Measurements from ENCODE around the gene TPM1.
A peak's percentile ranks its signal among the peaks of the same experiment; 100 is the strongest.
"Not testable (repeated sequence)": the region's sequence is repeated elsewhere in the genome, so short reads cannot be mapped to it uniquely, and the experiment has no call there.

The TPM1 gene

DNA sequence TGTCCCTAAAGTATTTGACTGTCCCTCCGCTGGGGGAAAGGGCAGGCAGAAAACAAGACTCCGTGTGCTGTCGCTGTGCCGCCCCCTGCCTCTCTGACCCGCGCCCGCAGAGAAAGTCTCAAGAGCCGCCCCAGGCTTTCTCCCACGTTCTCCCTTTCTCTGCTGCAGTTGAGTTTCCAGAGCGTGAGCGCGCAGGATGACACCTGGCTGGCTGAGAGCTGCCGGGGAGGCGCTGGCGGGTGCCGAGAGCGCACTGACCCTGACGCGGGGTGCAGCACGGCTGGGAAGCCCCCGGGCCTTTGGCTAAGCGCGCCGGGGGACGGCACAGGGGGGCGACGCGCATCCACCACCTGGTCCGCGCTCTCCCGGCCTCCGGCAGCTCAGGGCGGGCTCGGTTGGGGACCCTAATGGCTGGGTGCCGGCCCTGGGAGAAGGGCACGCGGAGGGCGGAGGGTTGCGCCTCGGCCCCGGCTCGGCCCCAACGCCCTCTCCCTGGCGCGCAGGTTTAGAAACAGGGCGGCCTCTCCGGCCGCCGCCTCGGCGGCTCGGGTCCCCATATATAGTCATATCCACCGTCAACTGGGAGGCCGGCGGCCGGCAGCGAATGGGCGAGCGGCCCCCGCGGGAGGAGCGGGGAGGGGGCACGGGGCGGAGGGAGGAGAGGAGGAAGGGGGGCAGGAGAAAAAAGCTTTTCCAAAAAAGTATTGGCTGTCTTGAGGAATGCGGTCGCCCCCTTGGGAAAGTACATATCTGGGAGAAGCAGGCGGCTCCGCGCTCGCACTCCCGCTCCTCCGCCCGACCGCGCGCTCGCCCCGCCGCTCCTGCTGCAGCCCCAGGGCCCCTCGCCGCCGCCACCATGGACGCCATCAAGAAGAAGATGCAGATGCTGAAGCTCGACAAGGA, at the start of gene TPM1:
TPM1 (plus strand) TSS at position 774 of the 903 bp plus-strand sequence; CDS start at position 857, 83 bp downstream.
- H3K36me3 ChIP-seq (ENCODE audit: low read depth): peaks cover 33% of the 10 kb centered on the region
- H3K4me1 ChIP-seq (ENCODE audit: insufficient read depth, poor library complexity, severe bottlenecking): peaks cover 48% of the 10 kb centered on the region
- peak within 1 kb of the TSS; percentile 59 for H3K27ac ChIP-seq (ENCODE audit: poor library complexity, severe bottlenecking)
- TF ChIP-seq, protein P1, sequence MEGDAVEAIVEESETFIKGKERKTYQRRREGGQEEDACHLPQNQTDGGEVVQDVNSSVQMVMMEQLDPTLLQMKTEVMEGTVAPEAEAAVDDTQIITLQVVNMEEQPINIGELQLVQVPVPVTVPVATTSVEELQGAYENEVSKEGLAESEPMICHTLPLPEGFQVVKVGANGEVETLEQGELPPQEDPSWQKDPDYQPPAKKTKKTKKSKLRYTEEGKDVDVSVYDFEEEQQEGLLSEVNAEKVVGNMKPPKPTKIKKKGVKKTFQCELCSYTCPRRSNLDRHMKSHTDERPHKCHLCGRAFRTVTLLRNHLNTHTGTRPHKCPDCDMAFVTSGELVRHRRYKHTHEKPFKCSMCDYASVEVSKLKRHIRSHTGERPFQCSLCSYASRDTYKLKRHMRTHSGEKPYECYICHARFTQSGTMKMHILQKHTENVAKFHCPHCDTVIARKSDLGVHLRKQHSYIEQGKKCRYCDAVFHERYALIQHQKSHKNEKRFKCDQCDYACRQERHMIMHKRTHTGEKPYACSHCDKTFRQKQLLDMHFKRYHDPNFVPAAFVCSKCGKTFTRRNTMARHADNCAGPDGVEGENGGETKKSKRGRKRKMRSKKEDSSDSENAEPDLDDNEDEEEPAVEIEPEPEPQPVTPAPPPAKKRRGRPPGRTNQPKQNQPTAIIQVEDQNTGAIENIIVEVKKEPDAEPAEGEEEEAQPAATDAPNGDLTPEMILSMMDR (IDR thresholded peaks at IDR 0.05; ENCODE audit: poor library complexity, severe bottlenecking): peak; percentile 16
- ATAC-seq (ENCODE audit: low read depth) (peak; percentile 70), DNase-seq (ENCODE audit: low spot score) (peak; percentile 93)
- H3K9me3 ChIP-seq (ENCODE audit: severe bottlenecking): no peaks in the 10 kb centered on the region
- H3K27me3 ChIP-seq (ENCODE audit: insufficient read depth, poor library complexity, severe bottlenecking): no peaks in the 10 kb centered on the region
- peak within 1 kb of the TSS; percentile 71 for H3K4me3 ChIP-seq (ENCODE audit: severe bottlenecking)

- ATAC-seq (ENCODE audit: low read depth) (no peak), DNase-seq (ENCODE audit: low spot score) (no peak)
- Histone ChIP-seq H3K36me3 (ENCODE audit: low read depth) (no peaks in the 10 kb centered on the region), H3K27me3 (ENCODE audit: insufficient read depth, poor library complexity, severe bottlenecking) (no peaks in the 10 kb centered on the region), H3K4me3 (ENCODE audit: severe bottlenecking) (no peak overlapping the region), H3K27ac (ENCODE audit: poor library complexity, severe bottlenecking) (no peak overlapping the region), H3K4me1 (ENCODE audit: insufficient read depth, poor library complexity, severe bottlenecking) (peaks cover 8% of the 10 kb centered on the region), H3K9me3 (ENCODE audit: severe bottlenecking) (no peaks in the 10 kb centered on the region)
- TF ChIP-seq, protein P1 (IDR thresholded peaks at IDR 0.05; ENCODE audit: poor library complexity, severe bottlenecking): no peak
These were observed 49.5 kb upstream of the TPM1 start for GRCh38 chr15:62993066-62993465.

GRCh38 chr15:62993632-62994031, 48.9 kb upstream of the TPM1 start:
- not testable (repeated sequence) for H3K9me3 ChIP-seq (ENCODE audit: severe bottlenecking); H3K27me3 ChIP-seq (ENCODE audit: insufficient read depth, poor library complexity, severe bottlenecking); ATAC-seq (ENCODE audit: low read depth); H3K36me3 ChIP-seq (ENCODE audit: low read depth); DNase-seq (ENCODE audit: low spot score); H3K27ac ChIP-seq (ENCODE audit: poor library complexity, severe bottlenecking); H3K4me3 ChIP-seq (ENCODE audit: severe bottlenecking); H3K4me1 ChIP-seq (ENCODE audit: insufficient read depth, poor library complexity, severe bottlenecking)

- H3K36me3 ChIP-seq (ENCODE audit: low read depth): no peaks in the 10 kb centered on the region
These were observed 48.1 kb upstream of the TPM1 start for GRCh38 chr15:62994439-62994838.

DNA sequence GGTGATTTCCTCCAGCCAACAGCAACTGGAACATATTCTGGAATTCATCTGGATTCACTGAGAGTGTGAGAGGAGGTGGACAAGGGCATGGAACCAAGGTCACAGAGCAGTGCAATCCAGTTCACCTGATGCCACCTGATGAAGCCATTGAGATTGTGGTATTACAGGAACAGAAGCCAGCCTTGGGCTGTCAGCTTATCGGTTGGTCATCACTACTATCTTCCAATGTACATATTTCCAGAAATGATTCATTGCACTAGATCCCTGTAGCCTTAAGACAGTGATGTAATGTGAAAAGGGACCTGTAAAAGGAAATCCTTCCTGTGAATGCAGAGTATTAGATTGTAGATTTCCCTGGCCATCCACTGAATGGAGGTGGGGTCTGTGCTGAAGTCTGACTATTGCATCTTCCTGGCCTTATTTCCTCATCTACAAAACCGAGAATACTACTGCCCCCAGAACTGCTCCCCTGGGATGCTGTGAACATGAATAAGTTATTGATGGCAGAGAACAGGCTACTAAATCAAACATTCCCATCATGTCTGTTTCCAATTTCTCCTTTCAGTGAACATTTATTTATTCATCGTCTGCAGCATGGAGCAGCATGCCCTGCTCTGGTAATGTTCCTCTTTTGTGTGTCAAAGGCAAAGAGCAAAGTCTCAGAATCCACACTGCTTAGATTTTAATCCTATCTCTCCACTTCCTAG, 47.4 kb upstream of the TPM1 start:
- TF ChIP-seq, protein P1 (IDR thresholded peaks at IDR 0.05; ENCODE audit: poor library complexity, severe bottlenecking): no peak
- no peak for DNase-seq (ENCODE audit: low spot score)
- ATAC-seq (ENCODE audit: low read depth): peak; percentile 94

More at GRCh38 chr15:62994439-62994838, 48.1 kb upstream of the TPM1 start:
- Histone ChIP-seq H3K27ac (ENCODE audit: poor library complexity, severe bottlenecking) (no peak overlapping the region), H3K4me3 (ENCODE audit: severe bottlenecking) (no peak overlapping the region), H3K4me1 (ENCODE audit: insufficient read depth, poor library complexity, severe bottlenecking) (peaks cover 8% of the 10 kb centered on the region), H3K9me3 (ENCODE audit: severe bottlenecking) (no peaks in the 10 kb centered on the region), H3K27me3 (ENCODE audit: insufficient read depth, poor library complexity, severe bottlenecking) (no peaks in the 10 kb centered on the region)
- TF ChIP-seq, protein P1 (IDR thresholded peaks at IDR 0.05; ENCODE audit: poor library complexity, severe bottlenecking): no peak
- DNase-seq (ENCODE audit: low spot score) (no peak), ATAC-seq (ENCODE audit: low read depth) (no peak)

More for the DNA sequence above, 47.4 kb upstream of the TPM1 start:
- no peak overlapping the region for H3K4me3 ChIP-seq (ENCODE audit: severe bottlenecking)
- no peaks in the 10 kb centered on the region for H3K27me3 ChIP-seq (ENCODE audit: insufficient read depth, poor library complexity, severe bottlenecking)
- H3K27ac ChIP-seq (ENCODE audit: poor library complexity, severe bottlenecking): no peak overlapping the region
- H3K4me1 ChIP-seq (ENCODE audit: insufficient read depth, poor library complexity, severe bottlenecking): peaks cover 8% of the 10 kb centered on the region
- no peaks in the 10 kb centered on the region for H3K36me3 ChIP-seq (ENCODE audit: low read depth)
- H3K9me3 ChIP-seq (ENCODE audit: severe bottlenecking): no peaks in the 10 kb centered on the region

Data from RWPE2 (cell line).